ENCODE measurements around the gene STOM. TPM values are rescaled to one million over a fixed set of nuclear protein-coding genes. Genes with fewer than 3 reads are reported as not detected.

The STOM gene
- total and polyA plus RNA-seq, 2 donors (not counting 1 experiment from before 2014, with no cell fraction given): 2.7 to 6.1 TPM

- POLR2A ChIA-PET: no interaction called here
These were observed 21.8 kb downstream of the STOM start for GRCh38 chr9:121348221-121348620.

GRCh38 chr9:121345070-121345469 is 25.0 kb downstream of the STOM start:
- Histone ChIP-seq H3K4me1 (ENCODE audit: control insufficient read depth in 2 of 2, insufficient read depth in 2 of 2, low read length in 2 of 2) (no peaks in the 10 kb centered on the region), H3K9me3 (ENCODE audit: control extremely low read depth in 1 of 3, control insufficient read depth in 2 of 3, insufficient read depth in 1 of 3, low read length in 2 of 3) (no peaks in the 10 kb centered on the region), H2AFZ (ENCODE audit: insufficient read depth, low read depth, low read length, poor library complexity, severe bottlenecking) (no peak overlapping the region), H3K27ac (ENCODE audit: low read length in 2 of 2) (no peak overlapping the region), H3K4me3 (ENCODE audit: control extremely low read depth in 1 of 5, extremely low read depth in 1 of 5, insufficient read depth in 1 of 5, low read depth in 2 of 5, low read length in 4 of 5) (no peak overlapping the region), H4K20me1 (ENCODE audit: control insufficient read depth, insufficient read depth, low read length, poor library complexity, severe bottlenecking) (no peaks in the 10 kb centered on the region), H3K36me3 (replicated peaks in 1 of 2; ENCODE audit: control extremely low read depth in 1 of 2, control insufficient read depth in 1 of 2, extremely low read depth in 1 of 2, insufficient read depth in 2 of 2, low read length in 1 of 2) (peaks cover 0 to 3% of the 10 kb centered on the region in 2 experiments), H3K9ac (ENCODE audit: low read length) (no peak overlapping the region), H3K27me3 (replicated peaks in 1 of 4; ENCODE audit: control extremely low read depth in 1 of 4, control insufficient read depth in 3 of 4, insufficient read depth in 4 of 4, low read length in 3 of 4) (no peaks in the 10 kb centered on the region), H3K79me2 (ENCODE audit: control insufficient read depth, insufficient read depth, low read length) (no peaks in the 10 kb centered on the region), H3K4me2 (replicated peaks; ENCODE audit: low read depth, low read length, poor library complexity, severe bottlenecking) (no peak overlapping the region)
- ChIA-PET CTCF (interaction anchor here (1.6 to 2.0 kb wide), 2 partner anchors 10 to 25 kb away, joined by 5 to 9 read pairs; no protein-coding TSS in a partner anchor), POLR2A (no interaction called here)
- Mint-ChIP-seq H3K27me3 (no peaks in the 10 kb centered on the region), H3K27ac (no peak overlapping the region), H3K9me3 (ENCODE audit: insufficient read depth) (no peaks in the 10 kb centered on the region), H3K4me1 (no peaks in the 10 kb centered on the region), H3K4me3 (no peak overlapping the region)
- no CpG with 5 or more reads among the region's 3 CpGs for WGBS (ENCODE audit: insufficient coverage)
- DNase-seq: no peak
- TF ChIP-seq EZH2 (IDR thresholded peaks at IDR 0.05; ENCODE audit: borderline replicate concordance, insufficient read depth, low read depth, low read length, poor library complexity, severe bottlenecking) (no peak), CTCF (IDR thresholded peaks at IDR 0.05) (no peak)
- ATAC-seq (ENCODE audit: low read depth): no peak
- intact Hi-C loops (cut with micrococcal nuclease): no loop called here

More at GRCh38 chr9:121348221-121348620, 21.8 kb downstream of the STOM start:
- no peaks in the 10 kb centered on the region for H3K4me1 ChIP-seq (ENCODE audit: control insufficient read depth in 2 of 2, insufficient read depth in 2 of 2, low read length in 2 of 2)
- H3K27ac Mint-ChIP-seq: no peak overlapping the region
- H3K4me2 ChIP-seq (replicated peaks; ENCODE audit: low read depth, low read length, poor library complexity, severe bottlenecking): no peak overlapping the region
- no peak overlapping the region for H3K9ac ChIP-seq (ENCODE audit: low read length)
- no peak overlapping the region for H3K4me3 Mint-ChIP-seq
- no peaks in the 10 kb centered on the region for H3K27me3 Mint-ChIP-seq
- CTCF ChIA-PET: interaction anchor here (1.0 to 2.1 kb wide), 2 partner anchors 41 to 51 kb away, joined by 3 to 7 read pairs; no protein-coding TSS in a partner anchor
- no peaks in the 10 kb centered on the region for H3K4me1 Mint-ChIP-seq
- H3K4me3 ChIP-seq (ENCODE audit: control extremely low read depth in 1 of 5, extremely low read depth in 1 of 5, insufficient read depth in 1 of 5, low read depth in 2 of 5, low read length in 4 of 5): no peak overlapping the region
- no peak overlapping the region for H2AFZ ChIP-seq (ENCODE audit: insufficient read depth, low read depth, low read length, poor library complexity, severe bottlenecking)
- H3K9me3 Mint-ChIP-seq (ENCODE audit: insufficient read depth): no peaks in the 10 kb centered on the region
- H4K20me1 ChIP-seq (ENCODE audit: control insufficient read depth, insufficient read depth, low read length, poor library complexity, severe bottlenecking): no peaks in the 10 kb centered on the region
- H3K36me3 ChIP-seq (replicated peaks in 1 of 2; ENCODE audit: control extremely low read depth in 1 of 2, control insufficient read depth in 1 of 2, extremely low read depth in 1 of 2, insufficient read depth in 2 of 2, low read length in 1 of 2): no peaks in the 10 kb centered on the region
- no peak for ATAC-seq (ENCODE audit: low read depth)
- H3K27me3 ChIP-seq (replicated peaks in 1 of 4; ENCODE audit: control extremely low read depth in 1 of 4, control insufficient read depth in 3 of 4, insufficient read depth in 4 of 4, low read length in 3 of 4): no peaks in the 10 kb centered on the region
- no peak overlapping the region for H3K27ac ChIP-seq (ENCODE audit: low read length in 2 of 2)
- TF ChIP-seq CTCF (IDR thresholded peaks at IDR 0.05) (no peak), EZH2 (IDR thresholded peaks at IDR 0.05; ENCODE audit: borderline replicate concordance, insufficient read depth, low read depth, low read length, poor library complexity, severe bottlenecking) (no peak)
- intact Hi-C loops (cut with micrococcal nuclease): no loop called here
- 97% methylated on average over 3 of the region's 3 CpGs for WGBS (ENCODE audit: insufficient coverage)
- DNase-seq: no peak
- no peaks in the 10 kb centered on the region for H3K79me2 ChIP-seq (ENCODE audit: control insufficient read depth, insufficient read depth, low read length)
- H3K9me3 ChIP-seq (ENCODE audit: control extremely low read depth in 1 of 3, control insufficient read depth in 2 of 3, insufficient read depth in 1 of 3, low read length in 2 of 3): no peaks in the 10 kb centered on the region

Measured in B cell (primary cell).